Measurements from ENCODE around the gene TMEM198. TPM values are rescaled to one million over a fixed set of nuclear protein-coding genes. Genes with fewer than 3 reads are reported as not detected.

The TMEM198 gene
- total RNA-seq, 1 experiment from 2014 or later: 1.1 TPM

DNA sequence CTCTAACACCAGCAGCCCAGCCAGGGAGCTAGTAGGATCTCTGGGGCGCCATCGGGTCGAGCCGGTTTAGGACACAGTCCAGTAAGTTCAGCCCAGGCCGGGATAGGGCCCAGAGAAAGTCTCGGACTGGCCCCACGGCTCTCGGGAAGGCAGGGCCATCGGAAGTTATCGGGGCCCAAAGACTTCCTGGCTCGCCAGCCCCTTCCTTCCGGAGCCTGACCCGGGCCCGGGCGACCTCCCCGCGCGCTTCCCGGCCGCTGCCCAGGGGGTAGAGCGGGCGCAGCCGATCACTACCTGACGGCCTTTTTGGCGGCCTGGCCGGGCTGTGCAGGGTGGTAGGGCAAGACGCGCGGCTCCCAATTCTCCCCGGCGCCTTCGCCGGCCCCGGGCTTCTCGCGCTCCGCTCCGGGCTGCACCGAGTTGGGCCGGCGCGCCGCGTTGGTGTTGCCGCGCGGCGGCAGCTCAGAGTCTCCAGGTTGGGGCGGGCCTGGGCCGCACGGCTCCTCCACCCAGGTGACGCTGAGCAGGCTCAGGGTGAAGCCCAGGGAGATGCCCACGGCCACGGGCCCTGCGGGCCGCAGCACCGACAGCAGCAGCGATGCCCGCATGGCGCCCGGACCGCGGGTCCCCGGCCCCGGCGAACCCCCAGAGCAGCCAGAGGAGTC lies 765 bp upstream of the TMEM198 start:
- peak; percentile 48 for ATAC-seq
- intact Hi-C loops (cut with micrococcal nuclease): loop anchor here (1.0 kb wide), 3 partner anchors 54 to 146 kb away; partner anchors contain the start of gene STK11IP
- POLR2A ChIA-PET (ENCODE audit: unreplicated experiment): interaction anchor here (0.6 to 1.0 kb wide), 2 partner anchors 54 to 425 kb away, joined by 3 to 4 read pairs; partner anchors contain the start of gene STK11IP

DNA sequence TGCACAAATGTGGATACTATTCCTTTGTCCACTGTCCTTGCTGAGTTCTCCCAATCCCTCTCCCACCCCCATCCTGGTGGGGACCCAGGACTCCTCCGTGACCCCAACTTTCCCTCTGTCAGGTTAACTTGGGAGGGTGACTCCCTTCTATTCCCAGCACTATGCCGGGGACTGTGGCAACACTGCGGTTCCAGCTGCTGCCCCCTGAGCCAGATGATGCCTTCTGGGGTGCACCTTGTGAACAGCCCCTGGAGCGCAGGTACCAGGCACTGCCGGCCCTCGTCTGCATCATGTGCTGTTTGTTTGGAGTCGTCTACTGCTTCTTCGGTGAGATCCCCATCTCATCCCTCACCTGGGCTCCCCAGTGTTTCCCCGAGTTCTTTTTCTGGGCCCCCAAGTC lies 739 bp downstream of the TMEM198 start:
- H3K9ac ChIP-seq (ENCODE audit: low read length): no peak overlapping the region
- H3K9me3 ChIP-seq (ENCODE audit: low read length): no peaks in the 10 kb centered on the region
- peaks cover 7% of the 10 kb centered on the region; the same call in 1 of the 2 replicates for H3K4me1 ChIP-seq (ENCODE audit: insufficient read depth, low read length)
- H3K4me2 ChIP-seq (ENCODE audit: low read length): peak overlapping the region; percentile 92; the same call in 1 of the 2 replicates
- ATAC-seq (no peak), DNase-seq (no peak)
- H3F3A ChIP-seq (ENCODE audit: low read length, unreplicated experiment): no peaks in the 10 kb centered on the region
- POLR2A ChIA-PET (ENCODE audit: unreplicated experiment): no interaction called here
- no peaks in the 10 kb centered on the region for H4K20me1 ChIP-seq (ENCODE audit: low read length)
- CTCF ChIA-PET: no interaction called here
- intact Hi-C loops (cut with micrococcal nuclease): no loop called here
- no peaks in the 10 kb centered on the region for H3K9me2 ChIP-seq (replicated peaks; ENCODE audit: low read length)
- H3K79me2 ChIP-seq (ENCODE audit: low read length): peaks cover 14% of the 10 kb centered on the region
- no peak for TF ChIP-seq EZH2 (IDR thresholded peaks at IDR 0.05; ENCODE audit: low read length, unreplicated experiment)
- TF ChIP-seq, protein P1, sequence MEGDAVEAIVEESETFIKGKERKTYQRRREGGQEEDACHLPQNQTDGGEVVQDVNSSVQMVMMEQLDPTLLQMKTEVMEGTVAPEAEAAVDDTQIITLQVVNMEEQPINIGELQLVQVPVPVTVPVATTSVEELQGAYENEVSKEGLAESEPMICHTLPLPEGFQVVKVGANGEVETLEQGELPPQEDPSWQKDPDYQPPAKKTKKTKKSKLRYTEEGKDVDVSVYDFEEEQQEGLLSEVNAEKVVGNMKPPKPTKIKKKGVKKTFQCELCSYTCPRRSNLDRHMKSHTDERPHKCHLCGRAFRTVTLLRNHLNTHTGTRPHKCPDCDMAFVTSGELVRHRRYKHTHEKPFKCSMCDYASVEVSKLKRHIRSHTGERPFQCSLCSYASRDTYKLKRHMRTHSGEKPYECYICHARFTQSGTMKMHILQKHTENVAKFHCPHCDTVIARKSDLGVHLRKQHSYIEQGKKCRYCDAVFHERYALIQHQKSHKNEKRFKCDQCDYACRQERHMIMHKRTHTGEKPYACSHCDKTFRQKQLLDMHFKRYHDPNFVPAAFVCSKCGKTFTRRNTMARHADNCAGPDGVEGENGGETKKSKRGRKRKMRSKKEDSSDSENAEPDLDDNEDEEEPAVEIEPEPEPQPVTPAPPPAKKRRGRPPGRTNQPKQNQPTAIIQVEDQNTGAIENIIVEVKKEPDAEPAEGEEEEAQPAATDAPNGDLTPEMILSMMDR (conservative IDR thresholded peaks at IDR 0.05; ENCODE audit: low read depth, low read length): no peak
- no peak for TF ChIP-seq EZH2phosphoT487 (IDR thresholded peaks at IDR 0.05; ENCODE audit: borderline replicate concordance, low read length)
- H3K4me3 ChIP-seq (ENCODE audit: low read length): no peak overlapping the region
- no peak overlapping the region for H3K27ac ChIP-seq (ENCODE audit: low read length)
- no TSS peak for BruUV-seq (replicated peaks)
- H3K36me3 ChIP-seq (ENCODE audit: low read depth, low read length): peaks cover 10% of the 10 kb centered on the region
- H2AFZ ChIP-seq (ENCODE audit: low read length): no peak overlapping the region
- no peaks in the 10 kb centered on the region for H3K27me3 ChIP-seq (ENCODE audit: low read length)

More for the DNA sequence above, 765 bp upstream of the TMEM198 start:
- Histone ChIP-seq H3K4me1 (ENCODE audit: insufficient read depth, low read length) (peaks cover 7% of the 10 kb centered on the region; the same call in 1 of the 2 replicates), H3K36me3 (ENCODE audit: low read depth, low read length) (peaks cover 13% of the 10 kb centered on the region), H3K79me2 (ENCODE audit: low read length) (peaks cover 14% of the 10 kb centered on the region), H4K20me1 (ENCODE audit: low read length) (no peaks in the 10 kb centered on the region), H3K9me3 (ENCODE audit: low read length) (no peaks in the 10 kb centered on the region), H3F3A (ENCODE audit: low read length, unreplicated experiment) (no peaks in the 10 kb centered on the region), H3K9me2 (replicated peaks; ENCODE audit: low read length) (no peaks in the 10 kb centered on the region), H3K27me3 (ENCODE audit: low read length) (no peaks in the 10 kb centered on the region), H3K4me2 (ENCODE audit: low read length) (peak overlapping the region; percentile 92), H3K27ac (ENCODE audit: low read length) (peak overlapping the region; percentile 56), H3K9ac (ENCODE audit: low read length) (peak overlapping the region; percentile 86), H2AFZ (ENCODE audit: low read length) (peak overlapping the region; percentile 85), H3K4me3 (ENCODE audit: low read length) (peak overlapping the region; percentile 91)
- DNase-seq: peak; percentile 50
- no TSS peak for BruUV-seq (replicated peaks)
- no peak for TF ChIP-seq EZH2 (IDR thresholded peaks at IDR 0.05; ENCODE audit: low read length, unreplicated experiment)
- no peak for TF ChIP-seq EZH2phosphoT487 (IDR thresholded peaks at IDR 0.05; ENCODE audit: borderline replicate concordance, low read length)
- CTCF ChIA-PET: interaction anchor here (0.6 kb wide), 2 partner anchors 9 to 145 kb away, joined by 3 to 5 read pairs; no protein-coding TSS in a partner anchor

DNA sequence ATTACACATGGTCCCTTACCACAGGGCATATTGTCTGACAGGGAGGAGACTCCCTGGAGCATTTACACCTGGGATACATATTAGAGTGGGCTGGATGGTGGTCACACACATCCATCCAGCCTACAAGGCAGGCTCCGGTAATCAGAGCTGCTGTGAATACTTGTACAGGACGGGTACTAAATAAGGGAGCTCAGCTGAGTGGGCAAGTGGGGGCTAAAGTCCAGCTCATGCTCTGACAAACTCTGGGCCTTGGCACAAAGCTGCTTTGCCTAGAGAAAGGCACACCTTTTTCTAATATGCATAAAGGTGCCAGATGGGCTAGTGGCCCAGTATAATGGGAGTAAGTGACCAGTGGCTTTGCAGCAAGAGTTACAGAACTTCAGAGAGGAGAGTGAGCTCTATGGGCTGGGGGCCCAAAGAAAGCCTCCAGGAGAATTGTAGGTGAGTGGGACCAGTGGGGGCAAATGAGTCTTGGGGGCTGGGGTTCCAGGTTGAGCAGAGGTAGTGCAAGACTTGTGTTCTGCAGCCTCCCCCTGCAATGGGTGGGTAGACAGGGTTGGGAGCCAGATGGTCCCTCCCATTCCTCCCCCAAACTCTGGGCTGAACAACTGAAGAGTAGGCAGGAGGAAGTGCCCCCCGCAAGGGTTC lies 1.6 kb downstream of the TMEM198 start:
- POLR2A ChIA-PET (ENCODE audit: unreplicated experiment): no interaction called here
- no peaks in the 10 kb centered on the region for H3K9me2 ChIP-seq (replicated peaks; ENCODE audit: low read length)

More for the DNA sequence above, 1.6 kb downstream of the TMEM198 start:
- peaks cover 9% of the 10 kb centered on the region for H3K36me3 ChIP-seq (ENCODE audit: low read depth, low read length)
- intact Hi-C loops (cut with micrococcal nuclease): no loop called here
- CTCF ChIA-PET: no interaction called here
- DNase-seq (no peak), ATAC-seq (no peak)
- H3K9ac ChIP-seq (ENCODE audit: low read length): no peak overlapping the region
- BruUV-seq (replicated peaks): no TSS peak
- no peak overlapping the region for H3K4me2 ChIP-seq (ENCODE audit: low read length)
- no peaks in the 10 kb centered on the region for H3F3A ChIP-seq (ENCODE audit: low read length, unreplicated experiment)
- no peak overlapping the region for H3K27ac ChIP-seq (ENCODE audit: low read length)
- H2AFZ ChIP-seq (ENCODE audit: low read length): no peak overlapping the region
- H3K27me3 ChIP-seq (ENCODE audit: low read length): no peaks in the 10 kb centered on the region
- no peaks in the 10 kb centered on the region for H4K20me1 ChIP-seq (ENCODE audit: low read length)
- H3K79me2 ChIP-seq (ENCODE audit: low read length): peaks cover 14% of the 10 kb centered on the region
- H3K4me1 ChIP-seq (ENCODE audit: insufficient read depth, low read length): peaks cover 7% of the 10 kb centered on the region; the same call in 1 of the 2 replicates
- TF ChIP-seq EZH2phosphoT487 (IDR thresholded peaks at IDR 0.05; ENCODE audit: borderline replicate concordance, low read length) (no peak), EZH2 (IDR thresholded peaks at IDR 0.05; ENCODE audit: low read length, unreplicated experiment) (no peak)
- TF ChIP-seq, protein P1 (conservative IDR thresholded peaks at IDR 0.05; ENCODE audit: low read depth, low read length): no peak
- H3K4me3 ChIP-seq (ENCODE audit: low read length): no peak overlapping the region
- H3K9me3 ChIP-seq (ENCODE audit: low read length): no peaks in the 10 kb centered on the region

Data from PC-3 (cell line).